ENCODE measurements around the gene FAM241A.
"Not testable (repeated sequence)": the region's sequence is repeated elsewhere in the genome, so short reads cannot be mapped to it uniquely, and the experiment has no call there.

The FAM241A gene

GRCh38 chr4:112110059-112110425 lies 35.2 kb upstream of the FAM241A start:
- no peak for DNase-seq (ENCODE audit: extremely low read depth, low read depth)
- TF ChIP-seq CTCF (IDR thresholded peaks at IDR 0.05; ENCODE audit: low read depth, low read length), result no peak

DNA sequence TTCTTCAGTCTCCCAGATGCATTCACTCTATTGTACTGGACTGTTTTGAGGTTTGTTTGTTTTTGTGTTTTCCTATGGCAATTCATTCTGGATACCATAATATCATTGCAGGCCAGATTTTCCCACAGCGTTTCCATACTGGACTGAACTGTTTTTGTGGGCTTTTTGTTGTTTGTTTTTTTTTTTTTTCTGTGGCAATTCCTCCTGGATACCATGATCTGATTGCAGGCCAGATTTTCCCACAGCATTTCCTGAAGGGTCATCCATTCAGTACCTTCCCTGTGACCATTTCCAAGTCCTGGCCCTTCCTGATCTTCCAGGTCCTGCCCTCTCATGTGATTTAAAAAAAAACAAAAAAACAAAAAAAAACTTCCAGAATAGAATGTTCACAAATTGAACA lies 33.9 kb upstream of the FAM241A start:
- no peak for DNase-seq (ENCODE audit: extremely low read depth, low read depth)
- TF ChIP-seq CTCF (IDR thresholded peaks at IDR 0.05; ENCODE audit: low read depth, low read length), result no peak

DNA sequence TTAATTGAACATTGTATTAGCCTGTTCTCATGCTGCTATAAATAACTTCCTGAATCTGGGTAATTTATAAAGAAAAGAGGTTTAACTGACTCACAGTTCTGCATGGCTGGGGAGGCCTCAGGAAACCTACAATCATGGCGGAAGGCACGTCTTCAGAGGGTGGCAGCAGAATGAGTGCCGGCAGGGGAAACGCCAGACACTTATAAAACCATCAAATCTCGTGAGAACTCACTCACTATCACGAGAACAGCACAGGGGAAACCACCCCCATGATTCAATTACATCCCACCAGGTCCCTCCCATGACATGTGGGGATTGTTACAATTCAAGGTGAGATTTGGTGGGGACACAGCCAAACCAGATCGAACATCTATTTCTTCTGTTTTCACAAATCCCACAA lies 33.2 kb upstream of the FAM241A start:
- DNase-seq (ENCODE audit: extremely low read depth, low read depth), result not testable (repeated sequence)

GRCh38 chr4:112112590-112113170 lies 32.6 kb upstream of the FAM241A start:
- DNase-seq (ENCODE audit: extremely low read depth, low read depth), result no peak
- no peak for TF ChIP-seq CTCF (IDR thresholded peaks at IDR 0.05; ENCODE audit: low read depth, low read length)

DNA sequence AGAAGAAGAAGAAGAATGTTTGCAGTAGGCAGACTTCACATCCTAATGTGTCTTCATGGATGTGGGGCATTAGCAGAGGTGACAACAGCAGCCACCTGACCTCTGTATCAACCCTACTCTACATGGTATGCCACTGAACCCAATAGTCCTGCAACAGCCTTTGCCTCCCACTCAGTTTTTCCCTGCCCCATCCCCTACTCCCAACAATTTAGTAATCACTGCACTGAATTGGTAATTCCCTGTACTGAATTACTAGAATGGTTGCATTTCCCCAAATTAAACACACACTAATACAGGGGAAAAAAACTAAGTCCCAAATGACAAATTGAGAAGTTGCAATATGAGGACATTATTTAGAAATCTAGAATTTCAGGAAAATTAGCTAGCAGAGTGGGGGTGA lies 31.4 kb upstream of the FAM241A start:
- TF ChIP-seq CTCF (IDR thresholded peaks at IDR 0.05; ENCODE audit: low read depth, low read length), result no peak

GRCh38 chr4:112114452-112114851 lies 30.8 kb upstream of the FAM241A start:
- TF ChIP-seq CTCF (IDR thresholded peaks at IDR 0.05; ENCODE audit: low read depth, low read length), result no peak
- DNase-seq (ENCODE audit: extremely low read depth, low read depth), result no peak

More for the DNA sequence above, 31.4 kb upstream of the FAM241A start:
- DNase-seq (ENCODE audit: extremely low read depth, low read depth), result no peak

GRCh38 chr4:112118742-112119352 lies 26.4 kb upstream of the FAM241A start:
- TF ChIP-seq CTCF (IDR thresholded peaks at IDR 0.05; ENCODE audit: low read depth, low read length), result no peak
- no peak for DNase-seq (ENCODE audit: extremely low read depth, low read depth)

- no peak for DNase-seq (ENCODE audit: extremely low read depth, low read depth)
- TF ChIP-seq CTCF (IDR thresholded peaks at IDR 0.05; ENCODE audit: low read depth, low read length), result no peak
Observed at GRCh38 chr4:112119353-112119783, 25.9 kb upstream of the FAM241A start.
